HG03460 (cell line): Measurements from ENCODE around the gene PPA2.

Experiments
- ATAC-seq: cut with Tn5 transposase; IDR thresholded peaks from one replicate; pipeline ENCODE4 v1.9.1; 2021; ENCODE audit not compliant: unreplicated experiment

Gene PPA2

DNA sequence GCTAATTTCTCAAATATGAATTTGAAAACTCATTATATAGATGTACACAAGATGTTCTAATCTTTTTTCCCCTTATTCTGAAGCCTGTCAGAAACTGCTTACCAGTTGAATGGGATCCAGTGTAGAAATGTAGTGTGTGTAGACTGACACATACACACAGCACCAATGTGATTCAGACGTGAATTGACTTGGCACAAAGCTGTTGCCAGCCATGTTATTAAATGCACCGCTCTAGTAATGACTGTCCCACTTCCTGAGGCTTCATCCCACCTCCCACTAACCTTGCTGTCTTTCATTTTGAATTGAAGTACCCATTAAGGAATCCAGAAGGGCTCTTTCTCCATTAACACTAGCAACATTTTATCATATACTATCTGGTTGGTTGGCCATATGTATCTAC, 146.6 kb downstream of the PPA2 start:
- ATAC-seq, result no peak
